ENCODE measurements around the gene ALPG. TPM values are rescaled to one million over a fixed set of nuclear protein-coding genes. Genes with fewer than 3 reads are reported as not detected.

The ALPG gene
- total and polyA plus RNA-seq, 2 of the 13 experiments (the other 11 are each of a cell fraction or from before 2014, with no cell fraction given), result not detected

DNA sequence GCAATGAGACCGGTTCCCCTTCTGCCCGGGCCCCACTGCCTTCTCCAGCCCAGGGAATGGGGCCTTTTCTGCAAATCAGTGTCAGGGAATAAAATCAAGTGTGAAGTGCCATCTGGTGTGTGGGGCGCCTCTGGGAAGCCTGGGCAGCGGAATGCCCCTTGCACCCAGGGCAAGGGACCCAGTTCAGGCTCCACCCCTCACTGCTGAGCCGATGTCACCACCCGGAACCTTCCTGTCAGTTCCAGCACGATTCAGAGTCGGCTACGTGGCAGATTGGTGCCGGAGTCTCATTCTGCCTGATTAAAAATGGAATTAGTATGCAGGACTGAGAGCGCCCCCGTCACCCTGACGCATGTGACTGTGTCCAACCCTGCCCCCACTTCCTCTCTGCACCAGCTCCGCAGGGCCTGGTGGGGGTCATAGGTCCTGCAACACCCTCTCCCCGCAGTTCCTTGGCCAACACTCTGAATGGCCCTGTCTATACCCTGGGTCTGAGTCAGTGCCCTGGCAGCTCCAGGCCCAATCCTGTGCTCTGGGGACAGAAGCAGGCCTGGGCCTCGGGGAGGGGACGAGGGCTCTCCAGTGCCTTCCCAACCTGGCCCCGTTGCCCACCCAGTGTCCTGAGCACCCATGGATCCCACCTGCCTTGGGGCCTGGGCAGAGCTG, 41.1 kb downstream of the ALPG start:
- in situ Hi-C loops (cut with HindIII; ENCODE audit: extremely low pct_ligation_motif_present, low pct_unique_long_range_greater_than_20kb) (no loop called here), intact Hi-C loops (cut with micrococcal nuclease; ENCODE audit: unreplicated experiment) (loop anchor here (5.0 kb wide), 1 partner anchor 75 kb away; the partner anchor contains the start of gene PRSS56)
- no peak overlapping the region for H3K9ac ChIP-seq (ENCODE audit: insufficient read depth, low read depth, low read length)
- no peaks in the 10 kb centered on the region for H3K9me3 ChIP-seq (ENCODE audit: low read length)
- peaks cover 5 to 28% of the 10 kb centered on the region in 2 experiments; a peak in 4 of 5 replicates for H3K27me3 ChIP-seq (ENCODE audit: control insufficient read depth in 1 of 2, insufficient read depth in 2 of 2, low read length in 2 of 2)
- ChIA-PET CTCF (ENCODE audit: low intra/inter-chr PET ratio, low total read pairs) (no interaction called here), POLR2A (no interaction called here)
- no peaks in the 10 kb centered on the region for H4K20me1 ChIP-seq (ENCODE audit: insufficient read depth, low read length)
- WGBS (ENCODE audit: low lambda C conversion rate), result 13% methylated on average over 11 of the region's 18 CpGs
- no peak overlapping the region for H2AFZ ChIP-seq (ENCODE audit: low read length)
- no peak for DNase-seq (ENCODE audit: low spot score)
- H3K4me3 ChIP-seq (replicated peaks in 1 of 3; ENCODE audit: insufficient read depth in 1 of 3, low read depth in 2 of 3, low read length in 3 of 3), result peak overlapping the region in 2 of 3 experiments; percentile 7 to 40; a peak in 2 of 6 replicates
- peaks cover 21% of the 10 kb centered on the region for H3K4me1 ChIP-seq (ENCODE audit: insufficient read depth, low read length)
- peak overlapping the region; percentile 62 for H3K4me2 ChIP-seq (ENCODE audit: low read depth, low read length)
- ATAC-seq, result no peak
- H3K79me2 ChIP-seq (ENCODE audit: insufficient read depth, low read length), result no peaks in the 10 kb centered on the region
- FAIRE-seq, result peak; percentile 8
- no peaks in the 10 kb centered on the region for H3K36me3 ChIP-seq (replicated peaks in 1 of 2; ENCODE audit: control insufficient read depth in 1 of 2, insufficient read depth in 2 of 2, low read length in 2 of 2)
- H3K27ac ChIP-seq (ENCODE audit: extremely low read length, insufficient read depth, low read length), result no peak overlapping the region
- BruUV-seq (replicated peaks), result no TSS peak
- TF ChIP-seq TAF1 (CRISPR knock-in tag; IDR thresholded peaks at IDR 0.05), result 0 out of 2 replicates have a peak, but pooled peaks have one; percentile 7
- peak; percentile 78 for TF ChIP-seq HNRNPL (IDR thresholded peaks at IDR 0.05; ENCODE audit: low read depth, low read length)
- TF ChIP-seq, protein P1, sequence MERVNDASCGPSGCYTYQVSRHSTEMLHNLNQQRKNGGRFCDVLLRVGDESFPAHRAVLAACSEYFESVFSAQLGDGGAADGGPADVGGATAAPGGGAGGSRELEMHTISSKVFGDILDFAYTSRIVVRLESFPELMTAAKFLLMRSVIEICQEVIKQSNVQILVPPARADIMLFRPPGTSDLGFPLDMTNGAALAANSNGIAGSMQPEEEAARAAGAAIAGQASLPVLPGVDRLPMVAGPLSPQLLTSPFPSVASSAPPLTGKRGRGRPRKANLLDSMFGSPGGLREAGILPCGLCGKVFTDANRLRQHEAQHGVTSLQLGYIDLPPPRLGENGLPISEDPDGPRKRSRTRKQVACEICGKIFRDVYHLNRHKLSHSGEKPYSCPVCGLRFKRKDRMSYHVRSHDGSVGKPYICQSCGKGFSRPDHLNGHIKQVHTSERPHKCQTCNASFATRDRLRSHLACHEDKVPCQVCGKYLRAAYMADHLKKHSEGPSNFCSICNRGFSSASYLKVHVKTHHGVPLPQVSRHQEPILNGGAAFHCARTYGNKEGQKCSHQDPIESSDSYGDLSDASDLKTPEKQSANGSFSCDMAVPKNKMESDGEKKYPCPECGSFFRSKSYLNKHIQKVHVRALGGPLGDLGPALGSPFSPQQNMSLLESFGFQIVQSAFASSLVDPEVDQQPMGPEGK (CRISPR knock-in tag; IDR thresholded peaks at IDR 0.05), result peak; percentile 26; the same call in 1 of the 2 replicates
- TF ChIP-seq, protein P2, sequence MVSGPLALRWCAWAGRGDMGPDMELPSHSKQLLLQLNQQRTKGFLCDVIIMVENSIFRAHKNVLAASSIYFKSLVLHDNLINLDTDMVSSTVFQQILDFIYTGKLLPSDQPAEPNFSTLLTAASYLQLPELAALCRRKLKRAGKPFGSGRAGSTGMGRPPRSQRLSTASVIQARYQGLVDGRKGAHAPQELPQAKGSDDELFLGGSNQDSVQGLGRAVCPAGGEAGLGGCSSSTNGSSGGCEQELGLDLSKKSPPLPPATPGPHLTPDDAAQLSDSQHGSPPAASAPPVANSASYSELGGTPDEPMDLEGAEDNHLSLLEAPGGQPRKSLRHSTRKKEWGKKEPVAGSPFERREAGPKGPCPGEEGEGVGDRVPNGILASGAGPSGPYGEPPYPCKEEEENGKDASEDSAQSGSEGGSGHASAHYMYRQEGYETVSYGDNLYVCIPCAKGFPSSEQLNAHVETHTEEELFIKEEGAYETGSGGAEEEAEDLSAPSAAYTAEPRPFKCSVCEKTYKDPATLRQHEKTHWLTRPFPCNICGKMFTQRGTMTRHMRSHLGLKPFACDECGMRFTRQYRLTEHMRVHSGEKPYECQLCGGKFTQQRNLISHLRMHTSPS (CRISPR knock-in tag; IDR thresholded peaks at IDR 0.05; ENCODE audit: low read depth), result peak; percentile 75; the same call in 1 of the 2 replicates
- TF ChIP-seq MXI1 (IDR thresholded peaks at IDR 0.05; ENCODE audit: borderline replicate concordance, low read depth, low read length), result no peak
- TF ChIP-seq GFI1 (CRISPR knock-in tag; IDR thresholded peaks at IDR 0.05; ENCODE audit: borderline replicate concordance), result 0 out of 2 replicates have a peak, but pooled peaks have one; percentile 22
- peak; percentile 49; the same call in 1 of the 2 replicates for TF ChIP-seq HNF4A (CRISPR knock-in tag; IDR thresholded peaks at IDR 0.05)
- TF ChIP-seq SALL1 (CRISPR knock-in tag; IDR thresholded peaks at IDR 0.05), result 0 out of 2 replicates have a peak, but pooled peaks have one; percentile 20
- 0 out of 2 replicates have a peak, but pooled peaks have one; percentile 34 for TF ChIP-seq ZFX (CRISPR knock-in tag; IDR thresholded peaks at IDR 0.05; ENCODE audit: low read depth)
- TF ChIP-seq ARNT2 (CRISPR knock-in tag; IDR thresholded peaks at IDR 0.05; ENCODE audit: low read depth), result no peak
- no peak for TF ChIP-seq RCOR2 (CRISPR knock-in tag; IDR thresholded peaks at IDR 0.05)
- no peak for TF ChIP-seq AGO2 (optimal IDR thresholded peaks at IDR 0.05; ENCODE audit: low read depth, low read length)
- TF ChIP-seq, protein P3, sequence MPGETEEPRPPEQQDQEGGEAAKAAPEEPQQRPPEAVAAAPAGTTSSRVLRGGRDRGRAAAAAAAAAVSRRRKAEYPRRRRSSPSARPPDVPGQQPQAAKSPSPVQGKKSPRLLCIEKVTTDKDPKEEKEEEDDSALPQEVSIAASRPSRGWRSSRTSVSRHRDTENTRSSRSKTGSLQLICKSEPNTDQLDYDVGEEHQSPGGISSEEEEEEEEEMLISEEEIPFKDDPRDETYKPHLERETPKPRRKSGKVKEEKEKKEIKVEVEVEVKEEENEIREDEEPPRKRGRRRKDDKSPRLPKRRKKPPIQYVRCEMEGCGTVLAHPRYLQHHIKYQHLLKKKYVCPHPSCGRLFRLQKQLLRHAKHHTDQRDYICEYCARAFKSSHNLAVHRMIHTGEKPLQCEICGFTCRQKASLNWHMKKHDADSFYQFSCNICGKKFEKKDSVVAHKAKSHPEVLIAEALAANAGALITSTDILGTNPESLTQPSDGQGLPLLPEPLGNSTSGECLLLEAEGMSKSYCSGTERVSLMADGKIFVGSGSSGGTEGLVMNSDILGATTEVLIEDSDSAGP (CRISPR knock-in tag; IDR thresholded peaks at IDR 0.05; ENCODE audit: borderline replicate concordance), result 0 out of 2 replicates have a peak, but pooled peaks have one; percentile 24
- 0 out of 2 replicates have a peak, but pooled peaks have one; percentile 45 for TF ChIP-seq MTF2 (CRISPR knock-in tag; IDR thresholded peaks at IDR 0.05; ENCODE audit: borderline replicate concordance)
- TF ChIP-seq ZNF879 (CRISPR knock-in tag; IDR thresholded peaks at IDR 0.05), result no peak
- TF ChIP-seq, protein P4, sequence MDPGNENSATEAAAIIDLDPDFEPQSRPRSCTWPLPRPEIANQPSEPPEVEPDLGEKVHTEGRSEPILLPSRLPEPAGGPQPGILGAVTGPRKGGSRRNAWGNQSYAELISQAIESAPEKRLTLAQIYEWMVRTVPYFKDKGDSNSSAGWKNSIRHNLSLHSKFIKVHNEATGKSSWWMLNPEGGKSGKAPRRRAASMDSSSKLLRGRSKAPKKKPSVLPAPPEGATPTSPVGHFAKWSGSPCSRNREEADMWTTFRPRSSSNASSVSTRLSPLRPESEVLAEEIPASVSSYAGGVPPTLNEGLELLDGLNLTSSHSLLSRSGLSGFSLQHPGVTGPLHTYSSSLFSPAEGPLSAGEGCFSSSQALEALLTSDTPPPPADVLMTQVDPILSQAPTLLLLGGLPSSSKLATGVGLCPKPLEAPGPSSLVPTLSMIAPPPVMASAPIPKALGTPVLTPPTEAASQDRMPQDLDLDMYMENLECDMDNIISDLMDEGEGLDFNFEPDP (CRISPR knock-in tag; conservative IDR thresholded peaks at IDR 0.05), result no peak

Data from HepG2 (cell line).